ENCODE data around the gene WFIKKN1. TPM values are rescaled to one million over a fixed set of nuclear protein-coding genes. Genes with fewer than 3 reads are reported as not detected.

Gene WFIKKN1
- total and polyA plus RNA-seq, 2 of the 13 experiments (the other 11 are each of a cell fraction or from before 2014, with no cell fraction given), result 1.7 to 4.9 TPM

- TF ChIP-seq GTF3A (CRISPR knock-in tag; conservative IDR thresholded peaks at IDR 0.05) (no peak), IRF9 (CRISPR knock-in tag; IDR thresholded peaks at IDR 0.05; ENCODE audit: borderline replicate concordance) (no peak), ZNF30 (CRISPR knock-in tag; IDR thresholded peaks at IDR 0.05) (no peak), CREB1 (IDR thresholded peaks at IDR 0.05) (no peak), CREB1 (CRISPR knock-in tag; IDR thresholded peaks at IDR 0.05) (no peak), KLF6 (CRISPR knock-in tag; IDR thresholded peaks at IDR 0.05) (no peak), ATF3 (CRISPR knock-in tag; IDR thresholded peaks at IDR 0.05) (peak; percentile 60; the same call in 1 of the 2 replicates), ZNF296 (CRISPR knock-in tag; conservative IDR thresholded peaks at IDR 0.05) (peak; percentile 84; the same call in 1 of the 2 replicates), RBM22 (optimal IDR thresholded peaks at IDR 0.05; ENCODE audit: low read length) (no peak), DRAP1 (CRISPR knock-in tag; IDR thresholded peaks at IDR 0.05) (no peak), ZFAT (CRISPR knock-in tag; conservative IDR thresholded peaks at IDR 0.05) (no peak), REST (IDR thresholded peaks at IDR 0.05; ENCODE audit: borderline replicate concordance in 1 of 2, low read depth in 1 of 2, low read length in 2 of 2) (no peak; a peak in 1 of 4 replicates), ZSCAN12 (CRISPR knock-in tag; IDR thresholded peaks at IDR 0.05) (0 out of 2 replicates have a peak, but pooled peaks have one; percentile 62), LRRFIP1 (CRISPR knock-in tag; conservative IDR thresholded peaks at IDR 0.05) (no peak), ZNF724P (CRISPR knock-in tag; IDR thresholded peaks at IDR 0.05; ENCODE audit: borderline replicate concordance) (peak; percentile 95)
These were observed 11.6 kb downstream of the WFIKKN1 start (continued) for GRCh38 chr16:642189-643049.
